Endometrial microvascular endothelial cells (primary cell): ENCODE results near the gene PLEKHA4. TPM values are rescaled to one million over a fixed set of nuclear protein-coding genes. Genes with fewer than 3 reads are reported as not detected.
"Not testable (repeated sequence)": the region's sequence is repeated elsewhere in the genome, so short reads cannot be mapped to it uniquely, and the experiment has no call there.

ENCODE experiments used
- in situ Hi-C: cut with HindIII; loops from 2 replicates; pipeline ENCODE4 v1.10.0; 2017; ENCODE audit warnings: low sequenced_read_pairs, low pct_unique_long_range_greater_than_20kb; ENCODE audit errors: inconsistent ontology term
- total RNA-seq: library from RNA; depleted of rRNA; stranded (reverse); fragments of >200 nt; gene quantifications from one replicate; pipeline ENCODE4 v1.2.3, GENCODE V29; 2015; ENCODE audit errors: inconsistent ontology term

Gene PLEKHA4
- total RNA-seq, 1 donor from 2014 or later = not detected

DNA sequence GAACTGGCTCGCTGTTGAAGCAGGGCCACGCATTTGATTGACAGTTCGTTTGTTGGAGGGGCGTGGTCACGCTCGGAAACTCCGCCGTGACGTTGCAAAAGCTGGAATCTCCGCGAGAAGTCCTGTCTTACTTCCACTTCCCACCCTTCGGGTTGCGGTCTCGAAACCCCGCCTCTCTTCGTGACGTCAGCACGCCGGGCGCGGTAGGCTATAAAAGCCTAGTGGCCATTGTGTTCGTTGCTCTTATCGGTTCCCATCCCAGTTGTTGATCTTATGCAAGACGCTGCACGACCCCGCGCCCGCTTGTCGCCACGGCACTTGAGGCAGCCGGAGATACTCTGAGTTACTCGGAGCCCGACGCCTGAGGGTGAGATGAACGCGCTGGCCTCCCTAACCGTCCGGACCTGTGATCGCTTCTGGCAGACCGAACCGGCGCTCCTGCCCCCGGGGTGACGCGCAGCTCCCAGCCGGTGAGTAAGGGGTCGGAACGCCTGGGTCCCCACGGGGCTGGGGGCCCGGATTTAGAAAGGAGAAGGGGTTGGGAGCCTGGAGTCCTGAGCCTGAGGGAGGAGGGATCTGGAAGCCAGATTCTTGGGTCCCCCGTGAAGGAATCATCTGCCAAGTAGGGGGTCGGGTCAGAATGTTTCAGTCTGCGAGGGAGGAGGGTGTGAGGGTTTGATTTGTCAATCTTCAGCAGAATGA, 3.9 kb upstream of the PLEKHA4 start, which contains the start of gene PPP1R15A:
Gene PPP1R15A (plus strand): TSS at position 240 of the 702 bp plus-strand sequence. CDS start 813 bp downstream, outside the sequence.
- in situ Hi-C loops = no loop called here

GRCh38 chr19:48871471-48872181, 3.2 kb upstream of the PLEKHA4 start:
- in situ Hi-C loops = not testable (repeated sequence)

DNA sequence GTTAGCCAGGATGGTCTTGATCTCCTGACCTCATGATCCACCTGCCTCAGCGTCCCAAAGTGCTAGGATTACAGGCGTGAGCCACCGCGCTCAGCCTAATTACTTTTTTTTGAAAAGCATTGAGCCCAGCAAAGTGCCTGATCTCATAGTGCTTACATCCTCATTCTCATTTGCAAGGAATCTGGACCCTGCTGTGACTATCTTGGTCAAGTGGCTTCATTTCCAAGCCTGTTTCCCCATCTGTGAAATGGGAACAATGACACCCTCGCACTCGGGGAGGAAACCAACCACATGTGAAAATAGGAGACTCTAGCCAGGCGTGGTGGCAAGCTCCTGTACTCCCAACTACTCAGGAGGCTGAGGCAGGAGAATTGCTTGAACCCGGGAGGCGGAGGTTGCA, 1.6 kb upstream of the PLEKHA4 start:
- in situ Hi-C loops = no loop called here

GRCh38 chr19:48867746-48868113, 687 bp downstream of the PLEKHA4 start:
- in situ Hi-C loops = no loop called here

DNA sequence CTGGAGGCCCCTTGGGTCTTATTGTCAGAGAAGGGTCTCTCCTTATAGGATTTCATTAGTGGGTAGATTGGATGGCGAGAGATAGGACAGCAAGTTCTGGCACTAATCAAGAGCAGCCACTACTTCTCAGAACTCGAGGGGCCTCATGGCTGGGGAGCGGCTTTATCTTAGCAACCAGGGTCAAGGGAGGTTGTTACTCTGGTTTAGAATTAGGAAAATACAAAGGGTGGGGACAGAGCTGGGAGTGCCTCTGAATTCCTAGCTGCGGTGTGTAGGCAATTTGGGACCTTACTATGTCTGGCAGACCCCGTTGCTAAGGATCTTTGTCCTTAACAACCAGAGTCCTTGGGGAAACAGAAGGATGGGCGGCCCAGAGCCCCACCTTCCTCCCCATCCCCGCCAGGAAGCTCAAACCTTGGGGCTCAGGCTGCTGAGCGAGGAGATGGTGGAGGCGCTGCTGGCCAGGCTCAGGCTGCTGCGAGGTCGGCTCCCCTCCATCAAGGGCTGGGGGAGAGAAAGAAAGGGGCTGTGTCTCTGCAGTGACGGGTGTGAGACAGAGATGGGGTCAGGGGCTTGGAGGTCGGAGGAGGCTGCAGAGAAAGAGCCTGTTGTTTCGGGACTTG, 1.2 kb downstream of the PLEKHA4 start:
- in situ Hi-C loops = no loop called here

DNA sequence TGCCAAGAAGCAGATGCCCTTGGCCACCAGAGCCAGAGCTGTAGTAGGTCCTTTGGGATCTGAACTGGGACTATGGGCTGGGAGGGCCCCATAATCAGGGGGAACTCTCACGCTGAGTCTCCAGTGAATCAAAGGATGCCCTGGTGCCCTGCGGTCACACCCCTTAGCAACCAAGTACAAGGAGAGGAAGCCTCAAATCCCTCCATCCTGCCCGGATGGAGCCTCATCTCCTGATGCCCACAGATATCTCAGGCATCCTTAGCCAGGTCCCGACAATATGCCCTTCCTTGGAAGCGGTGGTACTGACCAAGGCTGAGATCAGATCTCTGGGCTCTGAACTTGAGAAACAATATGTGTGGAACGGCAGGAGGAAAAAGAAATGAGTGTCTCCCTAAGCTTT, 1.7 kb downstream of the PLEKHA4 start:
- in situ Hi-C loops = no loop called here

DNA sequence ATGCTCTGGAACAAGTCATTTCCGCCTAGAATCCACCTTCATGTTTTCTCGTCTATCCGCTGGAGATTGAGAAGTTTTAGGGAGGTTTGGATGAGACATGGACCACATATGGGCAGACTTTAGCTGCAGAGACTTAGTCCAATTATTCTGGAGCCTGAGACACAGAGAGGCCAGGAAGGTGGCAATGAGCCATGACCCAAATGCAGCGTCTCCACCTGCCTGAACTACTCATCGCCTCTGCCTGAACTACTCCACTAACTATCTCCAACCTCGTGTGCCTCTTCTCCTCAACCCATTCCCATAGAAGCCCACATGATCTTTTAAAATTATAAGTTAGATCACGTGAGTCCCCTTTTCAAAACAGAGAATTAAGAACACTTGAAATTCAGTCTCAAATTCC, 5.6 kb downstream of the PLEKHA4 start:
- in situ Hi-C loops = no loop called here

DNA sequence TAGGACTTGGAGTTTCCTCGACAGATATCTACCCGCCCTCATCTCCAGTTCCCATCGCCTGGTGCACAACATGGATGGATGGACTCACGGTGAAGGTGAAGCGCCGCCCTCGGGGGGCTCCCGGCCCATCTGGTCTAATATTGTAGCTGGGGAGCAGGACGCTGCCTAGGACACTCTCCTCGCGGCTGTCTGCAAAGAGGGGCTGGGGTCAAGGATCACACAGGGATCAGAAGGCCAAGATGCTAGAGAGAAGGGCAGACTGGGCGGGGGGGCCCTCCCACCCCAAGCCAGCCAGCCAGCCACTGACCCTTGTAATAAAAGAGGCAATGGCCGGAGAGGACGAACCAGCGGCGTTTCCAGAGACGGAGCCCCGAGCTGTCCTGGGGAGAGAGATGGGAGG, 7.1 kb downstream of the PLEKHA4 start:
- in situ Hi-C loops = no loop called here

GRCh38 chr19:48859711-48860572, 8.5 kb downstream of the PLEKHA4 start:
- in situ Hi-C loops = no loop called here

- in situ Hi-C loops = no loop called here
Observed at GRCh38 chr19:48858984-48859710, 9.3 kb downstream of the PLEKHA4 start.

DNA sequence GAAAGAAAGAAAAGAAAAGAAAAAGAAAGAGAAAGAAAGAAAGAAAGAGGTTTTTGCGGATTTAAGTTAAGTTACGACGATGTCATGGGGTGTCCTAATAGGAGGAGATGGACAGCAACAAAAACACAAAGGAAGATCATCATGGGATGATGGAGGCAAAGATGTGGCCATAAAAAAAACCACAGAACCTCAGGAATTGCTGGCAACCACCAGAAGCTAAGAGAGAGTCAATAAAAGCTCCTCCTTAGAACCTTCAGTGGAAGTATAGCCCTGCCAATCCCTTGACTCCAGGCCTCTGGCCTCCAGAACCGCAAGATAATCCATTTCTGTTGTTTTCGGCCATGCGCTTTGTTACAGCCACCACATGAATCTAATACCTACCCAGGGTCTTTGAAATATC, 11.5 kb downstream of the PLEKHA4 start:
- in situ Hi-C loops = no loop called here

DNA sequence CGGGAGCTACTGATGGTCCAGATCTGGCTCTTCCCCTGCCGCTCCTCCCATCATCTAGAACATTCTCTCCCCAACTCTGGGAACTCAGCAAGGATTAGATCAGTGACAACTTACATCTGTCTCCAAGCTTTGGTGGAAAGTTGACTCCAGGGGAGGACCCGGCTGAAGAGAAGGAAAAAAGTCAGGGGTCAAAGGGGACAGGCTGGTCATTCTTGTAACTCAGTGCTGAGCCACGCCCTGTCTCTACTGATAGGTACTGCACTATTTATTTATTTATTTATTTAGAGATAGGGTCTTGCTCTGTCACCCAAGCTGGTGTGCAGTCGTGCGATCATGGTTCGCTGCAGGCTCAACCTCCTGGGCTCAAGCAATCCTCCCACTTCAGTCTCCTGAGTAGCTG, 14.3 kb downstream of the PLEKHA4 start:
- in situ Hi-C loops = no loop called here

GRCh38 chr19:48853483-48853882, 14.9 kb downstream of the PLEKHA4 start:
- in situ Hi-C loops = no loop called here

DNA sequence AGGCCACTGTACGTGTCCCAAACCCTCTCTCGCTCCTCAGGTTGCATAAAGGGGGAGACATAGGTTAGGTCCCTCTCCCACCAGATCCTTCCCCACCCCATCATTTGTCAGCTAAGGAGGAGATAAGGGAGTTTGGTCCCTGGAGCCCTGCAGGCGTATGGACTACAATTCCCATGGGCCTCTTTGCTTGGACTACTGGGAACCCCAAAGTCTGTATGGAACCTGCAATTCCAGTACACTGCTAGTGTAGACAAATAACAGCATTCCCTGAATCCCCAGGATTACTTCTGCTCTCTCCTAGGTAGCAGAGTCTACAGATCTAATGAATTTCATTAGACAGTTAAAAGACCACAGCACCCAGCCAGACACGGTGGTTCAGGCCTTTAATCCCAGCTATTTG, 16.1 kb downstream of the PLEKHA4 start:
- in situ Hi-C loops = no loop called here

GRCh38 chr19:48846659-48847058, 21.8 kb downstream of the PLEKHA4 start:
- in situ Hi-C loops = loop anchor here (10.0 kb wide), 1 partner anchor 52 kb away; no protein-coding TSS in a partner anchor

- in situ Hi-C loops = loop anchor here (10.0 kb wide), 1 partner anchor 51 kb away; no protein-coding TSS in a partner anchor
Observed at GRCh38 chr19:48845384-48845783, 23.0 kb downstream of the PLEKHA4 start.

GRCh38 chr19:48844472-48844871, 23.9 kb downstream of the PLEKHA4 start:
- in situ Hi-C loops = loop anchor here (10.0 kb wide), 1 partner anchor 50 kb away; no protein-coding TSS in a partner anchor

GRCh38 chr19:48842789-48843162, 25.6 kb downstream of the PLEKHA4 start:
- in situ Hi-C loops = loop anchor here (10.0 kb wide), 1 partner anchor 48 kb away; no protein-coding TSS in a partner anchor
